Fibroblast of lung (primary cell): ENCODE data around the gene SYTL3. TPM values are rescaled to one million over a fixed set of nuclear protein-coding genes. Genes with fewer than 3 reads are reported as not detected.

Source experiments
- DNase-seq, 2 donors: peaks; one replicate each; pipeline versions ENCODE4 v3.0.0 to v3.0.0-alpha.2; 2010; ENCODE audit warnings: low read depth in 2 of 2
- H2AFZ ChIP-seq: 2 replicates; pipeline ENCODE4 v1.5.1; 2012; ENCODE audit warnings: low read length, control low read depth, inconsistent platforms
- H3K27ac ChIP-seq: 2 replicates; pipeline ENCODE4 v1.5.1; 2011; ENCODE audit warnings: low read length, control low read depth; ENCODE audit not compliant: insufficient read depth
- H3K27me3 ChIP-seq: 2 replicates; pipeline ENCODE4 v1.5.1; 2011; ENCODE audit warnings: mild to moderate bottlenecking, low read length; ENCODE audit not compliant: control insufficient read depth, insufficient read depth
- H3K36me3 ChIP-seq: 2 replicates; pipeline ENCODE4 v1.5.1; 2011; ENCODE audit warnings: low read length; ENCODE audit not compliant: control insufficient read depth, insufficient read depth
- H3K4me1 ChIP-seq: 2 replicates; pipeline ENCODE4 v1.5.1; 2011; ENCODE audit warnings: low read length; ENCODE audit not compliant: control insufficient read depth, insufficient read depth; ENCODE audit errors: extremely low read depth
- H3K4me2 ChIP-seq: 2 replicates; pipeline ENCODE4 v1.5.1; 2011; ENCODE audit warnings: low read length, control low read depth; ENCODE audit not compliant: insufficient read depth; ENCODE audit errors: extremely low read depth
- H3K4me3 ChIP-seq, 4 experiments: fragments of 200-600 bp in 1 of 4; sonication (generic) in 1 of 4; replicated peaks in 1 of 4; 2 replicates each; pipeline ENCODE4 v1.5.1; 2011 to 2016; ENCODE audit warnings: low read length in 4 of 4, low read depth in 3 of 4, mild to moderate bottlenecking in 3 of 4, control low read depth in 2 of 4, inconsistent platforms in 1 of 4, mixed read lengths in 1 of 4; ENCODE audit not compliant: insufficient read depth in 1 of 4; ENCODE audit errors: control extremely low read depth in 1 of 4
- H3K79me2 ChIP-seq: 2 replicates; pipeline ENCODE4 v1.5.1; 2012; ENCODE audit warnings: mild to moderate bottlenecking, low read length, inconsistent platforms; ENCODE audit not compliant: control insufficient read depth, insufficient read depth
- H3K9ac ChIP-seq: 2 replicates; pipeline ENCODE4 v1.5.1; 2011; ENCODE audit warnings: mild to moderate bottlenecking, low read length, control low read depth; ENCODE audit not compliant: insufficient read depth
- H3K9me3 ChIP-seq: 2 replicates; pipeline ENCODE4 v1.5.1; 2012; ENCODE audit warnings: low read depth, low read length; ENCODE audit not compliant: control insufficient read depth, insufficient read depth
- H4K20me1 ChIP-seq: 2 replicates; pipeline ENCODE4 v1.5.1; 2011; ENCODE audit warnings: low read length; ENCODE audit not compliant: control insufficient read depth, insufficient read depth; ENCODE audit errors: extremely low read depth
- EZH2 ChIP-seq: IDR thresholded peaks from 2 replicates; pipeline ENCODE4 v1.5.1; 2012; ENCODE audit warnings: low read length, control low read depth, mild to moderate bottlenecking; ENCODE audit errors: missing control alignments
- polyA plus RNA-seq, 2 donors: library from polyadenylated mRNA; depleted of rRNA in 1 of 2; stranded (reverse) in 1 of 2; unstranded in 1 of 2; fragments of >200 nt; gene quantifications; 2 replicates each; pipeline ENCODE4 v1.2.1, GENCODE V29; 2011 to 2012; ENCODE audit warnings: missing spikeins in 1 of 2
- total RNA-seq: library from RNA; depleted of rRNA; stranded (reverse); fragments of >200 nt; gene quantifications from 2 replicates; pipeline ENCODE4 v1.2.1, GENCODE V29; 2014
- TF ChIP-seq, protein P1 (sequence below), 2 donors: IDR thresholded peaks in 1 of 2; conservative IDR thresholded peaks in 1 of 2; 1 replicate in 1 of 2; 2 replicates in 1 of 2; pipeline ENCODE4 v1.5.1; 2011 to 2012; ENCODE audit warnings: low read length in 2 of 2, control low read depth in 1 of 2, inconsistent platforms in 1 of 2, low read depth in 1 of 2, mild to moderate bottlenecking in 1 of 2

The SYTL3 gene
- total and polyA plus RNA-seq, 2 donors (not counting 1 experiment from before 2014, with no cell fraction given): 0.76 to 4.6 TPM

DNA sequence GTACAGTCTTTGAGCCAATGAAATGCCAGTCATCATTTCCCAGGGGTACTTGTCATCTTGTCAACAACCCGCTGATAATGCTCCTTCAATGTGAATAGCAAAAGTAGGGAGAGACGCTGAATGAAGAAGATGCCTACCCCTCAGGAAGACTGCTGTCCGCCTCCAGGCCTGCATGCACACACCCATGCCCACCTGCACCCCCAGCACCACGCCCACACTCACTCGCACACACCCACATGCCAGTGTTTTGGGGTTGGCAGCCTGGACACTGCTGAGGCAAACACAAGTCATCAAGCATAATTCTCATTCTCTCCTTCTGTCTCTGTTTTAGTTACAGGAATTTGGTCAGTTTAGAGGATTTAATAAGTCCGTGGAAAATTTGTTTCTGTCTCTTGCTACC, 63.6 kb downstream of the SYTL3 start:
- no peaks in the 10 kb centered on the region for H4K20me1 ChIP-seq
- no peak overlapping the region for H3K27ac ChIP-seq
- peaks cover 2% of the 10 kb centered on the region for H3K4me1 ChIP-seq
- no peak overlapping the region for H3K4me3 ChIP-seq
- H3K9ac ChIP-seq: no peak overlapping the region
- H3K36me3 ChIP-seq: no peaks in the 10 kb centered on the region
- H3K27me3 ChIP-seq: no peaks in the 10 kb centered on the region
- no peak overlapping the region for H3K4me2 ChIP-seq
- no peak for DNase-seq
- H3K79me2 ChIP-seq: no peaks in the 10 kb centered on the region
- H2AFZ ChIP-seq: no peak overlapping the region
- no peak for TF ChIP-seq EZH2
- TF ChIP-seq, protein P1, sequence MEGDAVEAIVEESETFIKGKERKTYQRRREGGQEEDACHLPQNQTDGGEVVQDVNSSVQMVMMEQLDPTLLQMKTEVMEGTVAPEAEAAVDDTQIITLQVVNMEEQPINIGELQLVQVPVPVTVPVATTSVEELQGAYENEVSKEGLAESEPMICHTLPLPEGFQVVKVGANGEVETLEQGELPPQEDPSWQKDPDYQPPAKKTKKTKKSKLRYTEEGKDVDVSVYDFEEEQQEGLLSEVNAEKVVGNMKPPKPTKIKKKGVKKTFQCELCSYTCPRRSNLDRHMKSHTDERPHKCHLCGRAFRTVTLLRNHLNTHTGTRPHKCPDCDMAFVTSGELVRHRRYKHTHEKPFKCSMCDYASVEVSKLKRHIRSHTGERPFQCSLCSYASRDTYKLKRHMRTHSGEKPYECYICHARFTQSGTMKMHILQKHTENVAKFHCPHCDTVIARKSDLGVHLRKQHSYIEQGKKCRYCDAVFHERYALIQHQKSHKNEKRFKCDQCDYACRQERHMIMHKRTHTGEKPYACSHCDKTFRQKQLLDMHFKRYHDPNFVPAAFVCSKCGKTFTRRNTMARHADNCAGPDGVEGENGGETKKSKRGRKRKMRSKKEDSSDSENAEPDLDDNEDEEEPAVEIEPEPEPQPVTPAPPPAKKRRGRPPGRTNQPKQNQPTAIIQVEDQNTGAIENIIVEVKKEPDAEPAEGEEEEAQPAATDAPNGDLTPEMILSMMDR (conservative IDR thresholded peaks at IDR 0.05 in 1 of 2, IDR thresholded peaks at IDR 0.05 in 1 of 2; ENCODE audit: low read depth in 1 of 2, low read length in 2 of 2): no peak
- H3K9me3 ChIP-seq: no peaks in the 10 kb centered on the region

DNA sequence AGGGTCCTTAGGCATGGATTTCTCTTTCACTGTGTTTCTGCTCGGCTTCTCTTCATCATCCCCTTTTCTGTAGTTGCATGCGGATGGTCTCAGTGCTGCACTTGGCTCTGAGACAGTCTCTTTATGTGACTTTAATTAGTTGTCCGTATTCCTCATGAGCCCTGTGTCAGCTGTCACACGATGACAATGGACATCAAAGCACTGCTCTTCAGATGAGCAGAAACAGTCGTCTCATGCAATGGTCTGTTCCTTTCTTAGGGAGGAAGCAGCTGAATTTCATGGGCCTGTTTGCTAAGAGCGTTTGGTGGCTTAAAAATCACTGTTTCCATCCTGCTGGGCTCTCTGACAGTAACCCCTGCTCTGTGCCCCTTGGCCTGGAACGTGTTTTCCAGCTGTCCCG, 64.9 kb downstream of the SYTL3 start:
- no peaks in the 10 kb centered on the region for H3K36me3 ChIP-seq
- TF ChIP-seq, protein P1 (conservative IDR thresholded peaks at IDR 0.05 in 1 of 2, IDR thresholded peaks at IDR 0.05 in 1 of 2; ENCODE audit: low read depth in 1 of 2, low read length in 2 of 2): no peak
- TF ChIP-seq EZH2: no peak
- no peak overlapping the region for H3K4me2 ChIP-seq
- no peak overlapping the region for H3K9ac ChIP-seq
- H3K79me2 ChIP-seq: no peaks in the 10 kb centered on the region
- H3K9me3 ChIP-seq: no peaks in the 10 kb centered on the region
- H3K4me3 ChIP-seq: no peak overlapping the region
- no peaks in the 10 kb centered on the region for H4K20me1 ChIP-seq
- no peak overlapping the region for H2AFZ ChIP-seq
- peaks cover 2% of the 10 kb centered on the region for H3K4me1 ChIP-seq
- no peak overlapping the region for H3K27ac ChIP-seq
- no peak for DNase-seq
- no peaks in the 10 kb centered on the region for H3K27me3 ChIP-seq

DNA sequence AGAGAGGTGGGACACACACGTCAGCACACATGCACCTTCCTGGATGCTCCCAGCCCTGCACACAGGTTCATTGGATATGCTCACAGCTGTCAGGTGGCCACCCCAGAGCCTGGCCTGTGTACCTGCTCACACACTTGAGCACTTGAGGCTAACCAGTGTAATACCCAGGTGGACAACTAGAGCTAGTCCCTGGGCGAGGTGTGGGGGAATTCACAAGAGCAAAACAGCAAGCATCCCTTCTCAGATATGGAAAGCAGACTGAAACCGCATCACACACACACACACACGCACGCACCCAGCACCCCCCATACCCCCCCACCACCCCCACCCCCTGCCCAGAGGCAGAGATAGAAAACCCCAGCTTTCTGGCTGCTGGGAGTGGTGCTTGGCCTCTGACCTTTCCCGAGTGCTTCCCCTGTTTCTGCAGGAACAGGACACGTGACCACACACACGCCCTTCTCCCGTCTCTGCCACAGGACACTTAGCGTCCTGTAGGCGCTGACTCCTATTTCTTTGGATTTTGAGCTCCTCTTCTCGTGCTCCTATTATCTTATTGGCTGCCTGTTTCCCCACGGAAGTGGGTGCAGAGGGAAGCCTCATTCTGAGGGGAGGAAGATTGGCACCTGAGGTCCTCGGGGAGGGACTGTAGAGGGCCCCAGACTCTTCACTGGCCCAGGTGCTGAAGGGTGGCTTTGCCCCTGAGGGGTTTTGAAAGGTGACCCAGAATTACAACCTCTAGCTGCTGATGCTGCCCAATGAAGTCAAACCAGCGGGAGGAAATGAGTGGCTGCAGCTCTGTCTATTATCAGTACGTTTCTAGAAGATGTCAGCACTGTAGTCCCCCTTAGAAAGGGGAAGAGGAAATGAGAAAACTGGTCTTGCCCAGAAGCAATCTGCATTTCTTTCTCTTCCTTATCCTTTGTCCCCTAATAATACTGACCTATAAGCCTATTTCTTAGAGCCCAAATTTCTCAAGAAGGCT, 65.8 kb downstream of the SYTL3 start:
- TF ChIP-seq, protein P1 (conservative IDR thresholded peaks at IDR 0.05 in 1 of 2, IDR thresholded peaks at IDR 0.05 in 1 of 2; ENCODE audit: low read depth in 1 of 2, low read length in 2 of 2): no peak
- no peak for TF ChIP-seq EZH2
- no peaks in the 10 kb centered on the region for H4K20me1 ChIP-seq
- H3K27me3 ChIP-seq: no peaks in the 10 kb centered on the region
- H3K9ac ChIP-seq: no peak overlapping the region
- no peak for DNase-seq
- H3K4me2 ChIP-seq: no peak overlapping the region
- peaks cover 2% of the 10 kb centered on the region for H3K4me1 ChIP-seq
- H3K27ac ChIP-seq: no peak overlapping the region
- H3K9me3 ChIP-seq: no peaks in the 10 kb centered on the region
- no peak overlapping the region for H2AFZ ChIP-seq
- H3K4me3 ChIP-seq: no peak overlapping the region
- no peaks in the 10 kb centered on the region for H3K36me3 ChIP-seq
- no peaks in the 10 kb centered on the region for H3K79me2 ChIP-seq
